Gastroesophageal sphincter (tissue), 3 donors: ENCODE results near the gene IKBKE.

Source experiments
- CTCF ChIP-seq, 4 experiments: fragments of 200-600 bp in 2 of 4; fragments of 450-650 bp in 2 of 4; sonication (generic) in 1 of 4; IDR thresholded peaks; one replicate each; pipeline ENCODE4 v1.5.1; 2017 to 2019; ENCODE audit warnings: antibody characterized with exemption in 4 of 4, mild to moderate bottlenecking in 2 of 4, moderate library complexity in 2 of 4
- POLR2AphosphoS5 ChIP-seq: sonication (generic); formaldehyde crosslinking; IDR thresholded peaks from one replicate; pipeline ENCODE4 v1.6.1; 2017; ENCODE audit warnings: antibody characterized with exemption

DNA sequence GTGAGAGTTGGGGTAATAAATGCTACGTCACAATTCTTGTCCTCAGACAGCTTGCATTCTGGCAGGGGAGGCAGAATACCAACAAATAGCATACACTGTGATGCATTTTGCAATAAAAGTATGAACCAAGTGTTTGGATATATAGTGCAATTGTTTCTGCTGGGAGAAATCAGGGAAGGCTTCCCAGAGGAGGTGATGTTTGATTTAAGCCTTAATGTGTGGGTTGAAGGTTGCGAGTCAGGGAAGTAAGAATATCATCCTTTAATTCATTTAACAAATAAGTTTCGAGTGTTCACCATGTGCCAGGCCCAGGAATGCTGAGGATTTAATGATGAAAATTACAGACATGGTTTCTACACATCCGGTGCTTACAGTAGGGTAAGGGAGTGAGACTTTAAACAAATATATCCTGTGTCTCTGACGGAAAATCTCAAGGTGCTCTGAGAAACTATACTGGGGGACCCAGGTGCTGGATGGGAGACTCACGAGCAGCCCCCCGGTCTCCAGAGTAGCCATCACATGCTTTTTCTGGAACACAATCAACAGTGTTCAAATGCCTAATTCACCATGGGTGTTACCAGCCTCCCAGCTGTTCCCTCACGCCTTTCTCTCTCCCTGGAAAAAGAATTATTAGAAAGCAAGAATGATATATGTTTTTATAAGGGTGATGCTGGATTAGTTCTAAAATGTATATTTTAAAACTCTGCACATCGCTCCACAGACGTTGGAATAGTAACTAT lies 68.8 kb downstream of the IKBKE start:
- no peak for TF ChIP-seq CTCF (IDR thresholded peaks at IDR 0.05)
- no peak for TF ChIP-seq POLR2AphosphoS5
